Measurements from ENCODE around the gene IPO9.

The IPO9 gene

DNA sequence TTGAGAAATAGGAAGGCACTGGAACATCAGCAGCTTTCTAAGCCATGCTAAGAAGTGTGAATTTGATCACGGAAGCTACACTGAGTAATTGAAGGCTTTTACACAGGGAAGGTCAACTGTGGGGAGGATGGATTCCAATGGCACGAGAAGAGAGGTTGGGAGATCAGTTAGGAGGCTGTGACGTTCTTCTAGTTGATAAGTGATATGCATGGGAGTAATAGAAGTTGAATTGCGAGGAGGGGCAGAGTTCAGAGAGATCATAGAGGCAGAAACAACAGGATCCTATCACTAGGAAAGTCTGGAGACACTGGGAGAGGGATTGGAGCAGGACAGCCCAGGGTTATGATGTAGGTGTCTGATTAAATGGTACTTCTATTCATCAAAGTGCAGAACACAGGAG is 101.2 kb downstream of the IPO9 start:
- TF ChIP-seq, protein P1, sequence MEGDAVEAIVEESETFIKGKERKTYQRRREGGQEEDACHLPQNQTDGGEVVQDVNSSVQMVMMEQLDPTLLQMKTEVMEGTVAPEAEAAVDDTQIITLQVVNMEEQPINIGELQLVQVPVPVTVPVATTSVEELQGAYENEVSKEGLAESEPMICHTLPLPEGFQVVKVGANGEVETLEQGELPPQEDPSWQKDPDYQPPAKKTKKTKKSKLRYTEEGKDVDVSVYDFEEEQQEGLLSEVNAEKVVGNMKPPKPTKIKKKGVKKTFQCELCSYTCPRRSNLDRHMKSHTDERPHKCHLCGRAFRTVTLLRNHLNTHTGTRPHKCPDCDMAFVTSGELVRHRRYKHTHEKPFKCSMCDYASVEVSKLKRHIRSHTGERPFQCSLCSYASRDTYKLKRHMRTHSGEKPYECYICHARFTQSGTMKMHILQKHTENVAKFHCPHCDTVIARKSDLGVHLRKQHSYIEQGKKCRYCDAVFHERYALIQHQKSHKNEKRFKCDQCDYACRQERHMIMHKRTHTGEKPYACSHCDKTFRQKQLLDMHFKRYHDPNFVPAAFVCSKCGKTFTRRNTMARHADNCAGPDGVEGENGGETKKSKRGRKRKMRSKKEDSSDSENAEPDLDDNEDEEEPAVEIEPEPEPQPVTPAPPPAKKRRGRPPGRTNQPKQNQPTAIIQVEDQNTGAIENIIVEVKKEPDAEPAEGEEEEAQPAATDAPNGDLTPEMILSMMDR (conservative IDR thresholded peaks at IDR 0.05; ENCODE audit: control insufficient read depth, insufficient read depth, low read depth, low read length) = no peak
- no peak overlapping the region for H3K4me3 ChIP-seq (ENCODE audit: control insufficient read depth, low read depth, low read length)
- no peak for DNase-seq (ENCODE audit: low read depth)

DNA sequence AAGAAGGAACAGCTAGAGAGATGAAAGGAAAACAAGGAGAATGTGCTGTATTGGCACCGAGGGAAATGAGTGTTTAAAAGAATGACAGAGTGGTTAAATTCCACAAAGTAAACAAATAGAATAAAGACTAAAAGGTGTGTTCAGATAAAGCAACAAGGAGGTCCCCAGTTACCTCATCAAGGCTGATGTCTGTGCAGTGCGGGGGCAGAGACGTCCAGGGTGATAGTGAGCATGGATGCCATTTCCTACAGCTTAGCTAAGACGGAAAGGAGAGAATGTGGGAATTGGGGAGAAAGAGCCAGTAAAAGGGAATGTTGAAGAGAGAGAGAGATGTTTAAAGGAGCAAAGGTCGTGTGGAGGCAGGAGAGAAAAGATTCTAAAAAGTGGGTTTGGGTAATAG is 101.8 kb downstream of the IPO9 start:
- no peak overlapping the region for H3K4me3 ChIP-seq (ENCODE audit: control insufficient read depth, low read depth, low read length)
- TF ChIP-seq, protein P1 (conservative IDR thresholded peaks at IDR 0.05; ENCODE audit: control insufficient read depth, insufficient read depth, low read depth, low read length) = no peak
- no peak for DNase-seq (ENCODE audit: low read depth)
